ENCODE results near the gene TACR1.
"Not testable (repeated sequence)": the region's sequence is repeated elsewhere in the genome, so short reads cannot be mapped to it uniquely, and the experiment has no call there.

Gene TACR1

GRCh38 chr2:75221862-75222261 lies 22.5 kb upstream of the TACR1 start:
- no peaks in the 10 kb centered on the region for H3K27me3 Mint-ChIP-seq (ENCODE audit: low read depth)
- H3K27ac Mint-ChIP-seq = no peak overlapping the region
- peaks cover 2% of the 10 kb centered on the region for H3K9me3 Mint-ChIP-seq
- no peak overlapping the region for H3K4me3 Mint-ChIP-seq
- no peaks in the 10 kb centered on the region for H3K36me3 Mint-ChIP-seq (ENCODE audit: low read depth)
- no peak for TF ChIP-seq CTCF (IDR thresholded peaks at IDR 0.05; ENCODE audit: unreplicated experiment in 3 of 3)
- no peaks in the 10 kb centered on the region for H3K4me1 Mint-ChIP-seq

DNA sequence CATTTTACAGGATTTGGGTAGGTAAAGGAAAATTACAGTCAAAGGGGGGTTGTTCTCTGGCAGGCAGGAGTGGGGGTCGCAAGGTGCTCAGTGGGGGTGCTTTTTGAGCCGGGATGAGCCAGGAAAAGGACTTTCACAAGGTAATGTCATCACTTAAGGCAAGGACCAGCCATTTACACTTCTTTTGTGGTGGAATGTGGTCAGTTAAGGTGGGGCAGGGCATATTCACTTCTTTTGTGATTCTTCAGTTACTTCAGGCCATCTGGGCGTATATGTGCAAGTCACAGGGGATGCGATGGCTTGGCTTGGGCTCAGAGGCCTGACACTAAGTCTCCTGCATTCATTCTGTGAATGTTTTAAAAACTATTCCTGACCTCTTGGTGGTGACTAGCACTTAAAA lies 19.9 kb upstream of the TACR1 start:
- not testable (repeated sequence) for H3K4me1 Mint-ChIP-seq, H3K9me3 Mint-ChIP-seq, H3K4me3 Mint-ChIP-seq

GRCh38 chr2:75211266-75211770 lies 12.0 kb upstream of the TACR1 start:
- Mint-ChIP-seq H3K27ac (no peak overlapping the region), H3K27me3 (ENCODE audit: low read depth) (peaks cover 6% of the 10 kb centered on the region), H3K36me3 (ENCODE audit: low read depth) (no peaks in the 10 kb centered on the region), H3K9me3 (peaks cover 4% of the 10 kb centered on the region), H3K4me1 (no peaks in the 10 kb centered on the region), H3K4me3 (no peak overlapping the region)
- no peak for TF ChIP-seq CTCF (IDR thresholded peaks at IDR 0.05; ENCODE audit: unreplicated experiment in 3 of 3)

More for the DNA sequence above, 19.9 kb upstream of the TACR1 start:
- not testable (repeated sequence) for H3K27ac Mint-ChIP-seq; H3K27me3 Mint-ChIP-seq (ENCODE audit: low read depth); H3K36me3 Mint-ChIP-seq (ENCODE audit: low read depth)

GRCh38 chr2:75210409-75210808 lies 11.1 kb upstream of the TACR1 start:
- Mint-ChIP-seq H3K27me3 (ENCODE audit: low read depth) (peaks cover 11% of the 10 kb centered on the region), H3K36me3 (ENCODE audit: low read depth) (no peaks in the 10 kb centered on the region), H3K4me3 (no peak overlapping the region), H3K27ac (no peak overlapping the region), H3K4me1 (no peaks in the 10 kb centered on the region), H3K9me3 (peaks cover 4% of the 10 kb centered on the region)
- no peak for TF ChIP-seq CTCF (IDR thresholded peaks at IDR 0.05; ENCODE audit: unreplicated experiment in 3 of 3)

- peaks cover 22% of the 10 kb centered on the region for H3K27me3 Mint-ChIP-seq (ENCODE audit: low read depth)
These were observed 9.4 kb upstream of the TACR1 start for GRCh38 chr2:75208738-75209137.

DNA sequence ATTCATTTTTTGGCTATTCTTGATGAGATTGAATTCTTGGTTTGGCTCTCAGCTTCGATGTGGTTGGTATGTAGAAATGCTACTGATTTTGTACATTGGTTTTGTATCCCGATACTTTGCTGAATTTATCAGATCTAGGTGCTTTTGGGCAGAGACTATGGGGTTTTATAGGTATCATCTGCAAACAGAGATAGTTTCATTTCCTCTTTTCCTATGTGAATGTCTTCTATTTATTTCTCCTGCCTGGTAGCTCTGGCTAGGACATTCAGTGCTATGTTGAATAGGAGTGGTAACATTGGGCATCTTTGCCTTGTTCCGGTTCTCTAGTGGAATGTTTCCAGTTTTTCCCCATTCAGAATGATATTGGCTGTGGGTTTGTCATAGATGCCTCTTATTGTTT lies 5.5 kb upstream of the TACR1 start:
- peaks cover 48% of the 10 kb centered on the region for H3K27me3 Mint-ChIP-seq (ENCODE audit: low read depth)
- no peaks in the 10 kb centered on the region for H3K36me3 Mint-ChIP-seq (ENCODE audit: low read depth)
- H3K4me1 Mint-ChIP-seq = peaks cover 6% of the 10 kb centered on the region
- no peak overlapping the region for H3K27ac Mint-ChIP-seq
- TF ChIP-seq CTCF (IDR thresholded peaks at IDR 0.05; ENCODE audit: unreplicated experiment in 3 of 3) = no peak
- H3K4me3 Mint-ChIP-seq = no peak overlapping the region
- H3K9me3 Mint-ChIP-seq = peaks cover 3% of the 10 kb centered on the region

More at GRCh38 chr2:75208738-75209137, 9.4 kb upstream of the TACR1 start:
- H3K36me3 Mint-ChIP-seq (ENCODE audit: low read depth) = no peaks in the 10 kb centered on the region
- no peaks in the 10 kb centered on the region for H3K4me1 Mint-ChIP-seq
- TF ChIP-seq CTCF (IDR thresholded peaks at IDR 0.05; ENCODE audit: unreplicated experiment in 3 of 3) = no peak
- H3K4me3 Mint-ChIP-seq = no peak overlapping the region
- H3K9me3 Mint-ChIP-seq = peaks cover 4% of the 10 kb centered on the region
- no peak overlapping the region for H3K27ac Mint-ChIP-seq

All from nephron (organoid).